GM19043 (cell line): Measurements from ENCODE around the gene GZMH.
"Not testable (repeated sequence)": the region's sequence is repeated elsewhere in the genome, so short reads cannot be mapped to it uniquely, and the experiment has no call there.

ENCODE experiments used
- ATAC-seq: cut with Tn5 transposase; IDR thresholded peaks from one replicate; pipeline ENCODE4 v1.9.1; 2021; ENCODE audit warnings: low read depth; ENCODE audit not compliant: unreplicated experiment

Gene GZMH

GRCh38 chr14:24597403-24597802 is 12.1 kb downstream of the GZMH start:
- no peak for ATAC-seq

- no peak for ATAC-seq
These were observed 14.2 kb downstream of the GZMH start for GRCh38 chr14:24595073-24595808.

GRCh38 chr14:24591004-24591403 is 18.5 kb downstream of the GZMH start:
- ATAC-seq: not testable (repeated sequence)

- ATAC-seq: not testable (repeated sequence)
These were observed 25.1 kb downstream of the GZMH start for GRCh38 chr14:24584402-24584801.

GRCh38 chr14:24578558-24578957 is 30.9 kb downstream of the GZMH start:
- no peak for ATAC-seq

- ATAC-seq: no peak
These were observed 32.7 kb downstream of the GZMH start for GRCh38 chr14:24576771-24577170.

GRCh38 chr14:24576182-24576581 is 33.3 kb downstream of the GZMH start, which contains the start of gene CTSG:
Gene CTSG (minus strand): TSS chr14:24576250. CDS start chr14:24576223, 27 bp downstream.
- ATAC-seq: no peak

GRCh38 chr14:24574206-24574774 is 35.2 kb downstream of the GZMH start:
- no peak for ATAC-seq

- no peak for ATAC-seq
These were observed 43.2 kb downstream of the GZMH start for GRCh38 chr14:24566318-24566717.

- ATAC-seq: no peak
These were observed 43.7 kb downstream of the GZMH start for GRCh38 chr14:24565766-24566165.

- no peak for ATAC-seq
These were observed 46.0 kb downstream of the GZMH start for GRCh38 chr14:24563505-24563904.

- ATAC-seq: no peak
These were observed 52.7 kb downstream of the GZMH start for GRCh38 chr14:24556756-24557155.
